Cardiac muscle cell (in vitro differentiated cells and primary cell): ENCODE results near the gene CD48. TPM values are rescaled to one million over a fixed set of nuclear protein-coding genes. Genes with fewer than 3 reads are reported as not detected.
"Not testable (repeated sequence)": the region's sequence is repeated elsewhere in the genome, so short reads cannot be mapped to it uniquely, and the experiment has no call there.

ENCODE experiments used
- DNase-seq, 2 donors: peaks; one replicate each; pipeline versions ENCODE4 v3.0.0 to v3.0.0-alpha.2; 2010 to 2017; ENCODE audit warnings: low read depth in 1 of 2, low spot score in 1 of 2
- H3K27ac ChIP-seq: fragments of 200-600 bp; sonication (generic); 2 replicates; pipeline ENCODE4 v1.5.1; 2016
- H3K27me3 ChIP-seq: fragments of 200-600 bp; sonication (generic); 2 replicates; pipeline ENCODE4 v1.6.0; 2016; ENCODE audit warnings: control low read depth
- H3K36me3 ChIP-seq: fragments of 200-600 bp; sonication (generic); 2 replicates; pipeline ENCODE4 v1.5.1; 2016; ENCODE audit warnings: control low read depth
- H3K4me1 ChIP-seq: fragments of 200-600 bp; sonication (generic); 2 replicates; pipeline ENCODE4 v1.8.1; 2017; ENCODE audit warnings: low read depth, mild to moderate bottlenecking, mixed run types
- H3K4me3 ChIP-seq: fragments of 200-600 bp; sonication (generic); 2 replicates; pipeline ENCODE4 v1.5.1; 2016; ENCODE audit warnings: mild to moderate bottlenecking
- H3K9me3 ChIP-seq: fragments of 200-600 bp; sonication (generic); 2 replicates; pipeline ENCODE4 v1.5.1; 2017; ENCODE audit warnings: low read depth, mild to moderate bottlenecking, control low read depth
- polyA plus RNA-seq: library from polyadenylated mRNA; unstranded; fragments of >200 nt; fragmentation: Nextera tagmentation; extraction: Ambion mirVana; gene quantifications from 2 replicates; pipeline ENCODE4 v1.2.1, GENCODE V29; 2016
- total RNA-seq: library from RNA; depleted of rRNA; stranded (reverse); fragments of >200 nt; gene quantifications from 2 replicates; pipeline ENCODE4 v1.2.3, GENCODE V29; 2016
- TF ChIP-seq, protein P1 (sequence below): IDR thresholded peaks from 2 replicates; pipeline ENCODE4 v1.5.1; 2012; ENCODE audit warnings: low read depth, mild to moderate bottlenecking, low read length

Gene CD48
- total and polyA plus RNA-seq, 2 experiments from 2014 or later = not detected

DNA sequence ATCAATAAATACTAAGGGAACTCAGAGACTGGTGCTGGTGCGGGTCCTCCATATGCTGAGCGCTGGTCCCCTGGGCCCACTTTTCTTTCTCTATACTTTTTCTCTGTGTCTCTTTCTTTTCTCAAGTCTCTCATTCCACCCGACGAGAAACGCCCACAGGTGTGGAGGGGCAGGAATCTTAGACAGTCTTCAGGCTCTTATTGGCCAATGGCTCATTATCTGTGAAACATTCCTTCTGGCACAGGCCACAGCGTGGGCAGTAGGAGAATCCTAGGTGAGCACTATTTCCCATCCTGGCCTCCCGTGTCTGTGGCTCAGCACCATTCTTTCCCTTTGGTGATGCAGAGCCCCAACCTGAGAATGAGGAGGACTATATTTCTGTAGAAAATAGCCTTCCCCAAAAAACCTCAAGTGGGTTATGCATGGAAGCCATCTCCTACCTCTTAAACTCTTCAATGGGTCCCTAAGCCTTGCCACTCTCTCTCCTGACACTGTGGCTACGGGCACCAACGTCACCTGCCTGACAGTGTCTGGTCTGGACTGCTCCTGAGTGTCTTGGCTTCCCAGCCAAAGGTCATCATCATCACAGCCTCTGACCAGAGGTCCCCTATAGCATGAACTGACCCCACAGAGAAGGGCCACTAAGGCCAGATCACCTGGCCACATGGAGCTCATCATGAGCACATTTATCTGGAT is 58.5 kb downstream of the CD48 start:
- peaks cover 29% of the 10 kb centered on the region for H3K4me1 ChIP-seq
- TF ChIP-seq, protein P1, sequence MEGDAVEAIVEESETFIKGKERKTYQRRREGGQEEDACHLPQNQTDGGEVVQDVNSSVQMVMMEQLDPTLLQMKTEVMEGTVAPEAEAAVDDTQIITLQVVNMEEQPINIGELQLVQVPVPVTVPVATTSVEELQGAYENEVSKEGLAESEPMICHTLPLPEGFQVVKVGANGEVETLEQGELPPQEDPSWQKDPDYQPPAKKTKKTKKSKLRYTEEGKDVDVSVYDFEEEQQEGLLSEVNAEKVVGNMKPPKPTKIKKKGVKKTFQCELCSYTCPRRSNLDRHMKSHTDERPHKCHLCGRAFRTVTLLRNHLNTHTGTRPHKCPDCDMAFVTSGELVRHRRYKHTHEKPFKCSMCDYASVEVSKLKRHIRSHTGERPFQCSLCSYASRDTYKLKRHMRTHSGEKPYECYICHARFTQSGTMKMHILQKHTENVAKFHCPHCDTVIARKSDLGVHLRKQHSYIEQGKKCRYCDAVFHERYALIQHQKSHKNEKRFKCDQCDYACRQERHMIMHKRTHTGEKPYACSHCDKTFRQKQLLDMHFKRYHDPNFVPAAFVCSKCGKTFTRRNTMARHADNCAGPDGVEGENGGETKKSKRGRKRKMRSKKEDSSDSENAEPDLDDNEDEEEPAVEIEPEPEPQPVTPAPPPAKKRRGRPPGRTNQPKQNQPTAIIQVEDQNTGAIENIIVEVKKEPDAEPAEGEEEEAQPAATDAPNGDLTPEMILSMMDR = no peak
- H3K27me3 ChIP-seq = peaks cover 14% of the 10 kb centered on the region
- DNase-seq = no peak
- no peak overlapping the region for H3K27ac ChIP-seq
- H3K9me3 ChIP-seq = no peaks in the 10 kb centered on the region
- no peak overlapping the region for H3K4me3 ChIP-seq
- H3K36me3 ChIP-seq = no peaks in the 10 kb centered on the region

DNA sequence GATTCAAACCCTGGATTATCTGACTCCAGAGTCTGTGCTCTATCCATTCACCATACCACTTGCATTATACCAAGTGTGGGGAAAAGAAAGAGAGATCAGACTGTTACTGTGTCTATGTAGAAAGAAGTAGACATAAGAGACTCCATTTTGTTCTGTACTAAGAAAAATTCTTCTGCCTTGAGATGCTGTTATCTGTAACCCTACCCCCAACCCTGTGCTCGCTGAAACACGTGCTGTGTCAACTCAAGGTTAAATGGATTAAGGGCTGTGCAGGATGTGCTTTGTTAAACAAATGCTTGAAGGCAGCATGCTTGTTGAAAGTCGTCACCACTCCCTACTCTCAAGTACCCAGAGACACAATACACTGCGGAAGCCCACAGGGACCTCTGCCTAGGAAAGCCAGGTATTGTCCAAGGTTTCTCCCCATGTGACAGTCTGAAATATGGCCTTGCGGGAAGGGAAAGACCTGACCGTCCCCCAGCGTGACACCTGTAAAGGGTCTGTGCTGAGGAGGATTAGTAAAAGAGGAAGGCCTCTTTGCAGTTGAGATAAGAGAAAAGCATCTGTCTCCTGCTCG is 59.5 kb downstream of the CD48 start:
- H3K4me3 ChIP-seq, H3K36me3 ChIP-seq, H3K9me3 ChIP-seq, H3K27ac ChIP-seq: not testable (repeated sequence)
- peaks cover 14% of the 10 kb centered on the region for H3K27me3 ChIP-seq
- H3K4me1 ChIP-seq = peaks cover 24% of the 10 kb centered on the region
- DNase-seq = peak; percentile 18 to 55

DNA sequence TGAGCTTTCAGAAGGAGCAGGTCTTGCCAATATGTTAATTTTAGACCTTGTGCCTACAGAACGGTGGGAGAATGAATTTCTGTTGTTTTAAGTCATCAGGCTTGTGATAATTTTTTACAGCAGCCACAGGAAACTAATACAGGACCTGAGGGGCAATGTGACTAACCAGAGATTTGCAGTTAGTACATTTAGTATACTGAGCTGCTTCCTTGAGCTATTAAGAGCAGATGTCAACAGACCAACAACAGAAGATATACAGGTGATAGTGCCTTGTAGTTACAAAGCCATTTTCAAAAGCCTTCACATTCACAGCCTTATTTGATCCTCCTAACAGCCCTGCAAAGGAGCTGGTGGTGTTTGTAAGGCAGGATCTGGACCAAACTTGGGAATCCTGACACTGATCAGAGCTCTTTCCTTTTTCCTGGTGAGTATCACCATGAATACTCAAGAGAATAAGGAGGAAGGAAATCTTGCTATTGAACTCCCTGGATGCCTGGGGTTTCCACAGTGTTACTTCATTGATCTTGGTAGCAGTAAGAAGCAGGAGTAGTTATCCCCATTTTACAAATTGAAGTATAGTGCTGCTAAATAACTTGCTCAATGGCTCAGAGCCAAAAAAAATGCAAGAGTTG is 60.1 kb downstream of the CD48 start:
- H3K4me3 ChIP-seq = no peak overlapping the region
- H3K27ac ChIP-seq = no peak overlapping the region
- DNase-seq = no peak
- H3K9me3 ChIP-seq = no peaks in the 10 kb centered on the region
- H3K27me3 ChIP-seq = peaks cover 18% of the 10 kb centered on the region
- TF ChIP-seq, protein P1 = no peak
- no peaks in the 10 kb centered on the region for H3K36me3 ChIP-seq
- peaks cover 24% of the 10 kb centered on the region for H3K4me1 ChIP-seq

DNA sequence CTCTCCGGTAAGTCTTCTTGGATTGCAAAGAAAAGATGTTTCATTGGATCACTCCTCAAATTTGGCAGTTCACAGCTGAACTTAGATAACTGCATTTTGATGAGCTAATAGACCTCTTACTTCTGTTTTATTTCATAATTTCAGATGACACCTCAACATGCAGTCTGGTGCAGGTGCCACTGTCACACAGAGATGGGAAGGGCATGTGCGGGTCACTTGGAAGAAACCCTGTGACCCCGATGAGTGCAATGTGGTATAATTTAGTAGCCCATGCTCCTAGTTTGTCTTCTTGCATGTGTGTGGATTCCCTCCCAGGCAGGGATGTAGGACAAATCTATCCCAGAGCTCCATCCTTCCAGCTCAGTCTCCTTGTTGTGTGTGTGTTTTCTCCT is 64.3 kb downstream of the CD48 start:
- H3K9me3 ChIP-seq = no peaks in the 10 kb centered on the region
- TF ChIP-seq, protein P1 = no peak

DNA sequence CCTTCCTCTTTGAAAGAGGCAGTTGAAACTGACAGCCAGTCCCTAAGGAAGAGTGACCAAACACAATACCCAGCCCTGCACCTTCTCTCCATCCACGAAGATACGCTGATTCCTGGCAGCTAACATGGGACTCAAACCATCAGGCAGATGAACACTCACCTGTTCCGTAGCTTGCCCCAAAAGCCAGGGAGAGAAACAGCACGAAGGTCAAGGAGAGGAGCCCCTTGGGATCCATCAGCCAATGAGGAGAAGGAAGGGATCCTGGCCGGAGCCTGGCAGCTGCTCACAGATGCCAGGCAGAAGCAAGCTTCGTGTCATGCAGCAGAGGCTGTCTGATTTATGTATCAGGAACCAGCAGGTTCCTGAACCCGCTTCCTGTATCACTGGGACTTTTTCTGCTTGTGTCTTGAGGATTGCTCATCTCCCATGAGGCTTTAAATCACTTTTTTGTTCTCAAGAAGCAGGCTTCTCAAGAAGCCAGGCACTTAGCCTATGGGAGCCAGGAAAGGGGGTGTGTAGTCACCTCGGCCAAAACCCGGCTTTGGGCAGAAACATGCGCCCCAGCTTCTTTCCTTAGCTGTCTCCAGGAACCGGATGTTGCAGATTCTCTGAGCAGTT is 64.8 kb downstream of the CD48 start, which contains the start of gene SLAMF1:
Gene SLAMF1, minus strand, starts transcription at position 334 of the 618 bp plus-strand sequence. Its CDS starts 99 bp downstream, at position 235.
- TF ChIP-seq, protein P1 = no peak
- Histone ChIP-seq H3K36me3 (no peaks in the 10 kb centered on the region), H3K9me3 (no peaks in the 10 kb centered on the region), H3K4me3 (no peak within 1 kb of the TSS), H3K27me3 (peaks cover 6% of the 10 kb centered on the region), H3K27ac (no peak within 1 kb of the TSS), H3K4me1 (peaks cover 13% of the 10 kb centered on the region)
- no peak for DNase-seq

More for the DNA sequence above, 64.3 kb downstream of the CD48 start:
- Histone ChIP-seq H3K27ac (no peak overlapping the region), H3K4me1 (peaks cover 18% of the 10 kb centered on the region), H3K36me3 (no peaks in the 10 kb centered on the region), H3K27me3 (peaks cover 6% of the 10 kb centered on the region), H3K4me3 (no peak overlapping the region)
- DNase-seq = no peak
